Large intestine (tissue), 3 donors: ENCODE measurements around the gene IZUMO4. TPM values are rescaled to one million over a fixed set of nuclear protein-coding genes. Genes with fewer than 3 reads are reported as not detected.

Experiments
- DNase-seq, 2 donors: peaks; one replicate each; pipeline versions ENCODE4 v3.0.0 to v3.0.0-alpha.2; 2013
- H3K27ac ChIP-seq: one replicate; pipeline ENCODE4 v1.5.1; 2013; ENCODE audit warnings: low read length
- H3K27me3 ChIP-seq: 2 replicates; pipeline ENCODE4 v1.6.1; 2013; ENCODE audit warnings: low read length; ENCODE audit not compliant: control insufficient read depth, insufficient read depth
- H3K36me3 ChIP-seq: 2 replicates; pipeline ENCODE4 v1.6.1; 2013; ENCODE audit warnings: low read length; ENCODE audit not compliant: control insufficient read depth, insufficient read depth
- H3K4me1 ChIP-seq: one replicate; pipeline ENCODE4 v1.6.1; 2013; ENCODE audit warnings: low read length; ENCODE audit not compliant: control insufficient read depth, insufficient read depth
- H3K4me3 ChIP-seq: one replicate; pipeline ENCODE4 v1.5.1; 2013; ENCODE audit warnings: low read length
- H3K9me3 ChIP-seq: one replicate; pipeline ENCODE4 v1.6.1; 2013; ENCODE audit warnings: mild to moderate bottlenecking, low read depth, low read length, moderate library complexity; ENCODE audit not compliant: control insufficient read depth
- WGBS: methylation state at CpG from one replicate; pipeline ENCODE4 v1.1.5; 2013; ENCODE audit warnings: low lambda C conversion rate; ENCODE audit not compliant: insufficient coverage; 5-methylcytosine and 5-hydroxymethylcytosine counted together
- polyA plus RNA-seq: library from polyadenylated mRNA; unstranded; fragments of 120-200 nt; gene quantifications from one replicate; pipeline ENCODE4 v1.2.1, GENCODE V29; 2013

IZUMO4 gene
- polyA plus RNA-seq, 1 donor = 4.4 TPM

DNA sequence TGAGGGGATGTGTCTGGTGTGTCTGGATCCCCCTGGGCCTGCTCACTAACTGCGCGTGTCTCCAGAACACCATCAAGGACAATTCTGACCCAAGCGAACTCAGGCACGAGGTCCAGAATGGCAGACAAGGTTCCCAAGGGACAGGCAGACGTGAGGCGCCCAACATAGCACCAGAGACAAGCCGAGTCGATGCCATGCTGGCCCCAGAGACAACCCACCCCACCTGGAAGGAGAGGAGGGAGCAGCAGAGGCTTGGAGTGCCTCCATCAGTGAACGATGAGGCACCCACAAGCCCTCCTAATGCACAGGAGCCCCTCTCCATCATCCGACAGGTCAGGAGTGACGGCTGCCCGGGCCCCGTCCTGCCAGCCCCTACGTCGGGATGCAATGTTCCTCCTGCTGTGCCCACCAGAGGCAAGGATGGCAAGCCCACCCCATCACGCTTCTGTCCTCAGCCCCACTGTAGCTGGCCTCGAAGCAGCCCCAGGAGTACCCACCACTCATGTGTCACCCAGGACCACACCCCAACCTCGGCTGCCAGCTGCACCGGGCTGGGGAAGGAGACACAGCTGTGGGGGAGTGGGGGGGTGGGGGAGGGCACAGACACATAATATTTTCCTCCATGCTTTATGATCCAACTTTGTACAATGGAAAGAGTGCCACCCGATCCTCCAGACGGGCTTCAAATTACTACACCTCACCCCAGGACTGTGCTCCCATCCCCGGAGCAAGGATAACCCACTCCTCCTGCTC, 42.8 kb downstream of the IZUMO4 start:
- Histone ChIP-seq H3K4me3 (no peak overlapping the region), H3K36me3 (peaks cover 53% of the 10 kb centered on the region), H3K9me3 (peaks cover 2% of the 10 kb centered on the region), H3K27me3 (no peaks in the 10 kb centered on the region), H3K4me1 (no peaks in the 10 kb centered on the region), H3K27ac (no peak overlapping the region)
- 100% methylated on average over 3 of the region's 22 CpGs for WGBS
- DNase-seq = no peak

DNA sequence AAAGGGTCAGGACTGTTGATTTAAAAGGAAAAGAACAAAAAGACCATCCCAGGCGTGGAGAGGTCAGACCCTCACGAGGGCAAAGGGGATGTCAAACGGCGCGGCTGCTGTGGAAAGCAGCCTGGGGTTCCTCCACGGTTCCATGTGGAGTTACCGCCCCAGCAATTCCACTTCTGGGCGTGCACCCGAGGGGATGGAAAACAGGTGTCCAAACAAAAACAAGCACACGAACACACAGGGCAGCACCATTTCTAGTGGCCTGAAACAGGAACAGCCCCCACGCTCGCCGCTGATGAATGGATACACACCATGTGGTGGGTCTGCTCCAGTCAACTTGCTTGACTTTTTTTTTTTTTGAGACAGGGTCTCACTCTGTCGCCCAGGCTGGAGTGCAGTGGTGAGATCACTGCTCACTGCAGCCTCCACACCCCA, 43.4 kb downstream of the IZUMO4 start:
- peaks cover 57% of the 10 kb centered on the region for H3K36me3 ChIP-seq
- no CpG with 5 or more reads among the region's 14 CpGs for WGBS

DNA sequence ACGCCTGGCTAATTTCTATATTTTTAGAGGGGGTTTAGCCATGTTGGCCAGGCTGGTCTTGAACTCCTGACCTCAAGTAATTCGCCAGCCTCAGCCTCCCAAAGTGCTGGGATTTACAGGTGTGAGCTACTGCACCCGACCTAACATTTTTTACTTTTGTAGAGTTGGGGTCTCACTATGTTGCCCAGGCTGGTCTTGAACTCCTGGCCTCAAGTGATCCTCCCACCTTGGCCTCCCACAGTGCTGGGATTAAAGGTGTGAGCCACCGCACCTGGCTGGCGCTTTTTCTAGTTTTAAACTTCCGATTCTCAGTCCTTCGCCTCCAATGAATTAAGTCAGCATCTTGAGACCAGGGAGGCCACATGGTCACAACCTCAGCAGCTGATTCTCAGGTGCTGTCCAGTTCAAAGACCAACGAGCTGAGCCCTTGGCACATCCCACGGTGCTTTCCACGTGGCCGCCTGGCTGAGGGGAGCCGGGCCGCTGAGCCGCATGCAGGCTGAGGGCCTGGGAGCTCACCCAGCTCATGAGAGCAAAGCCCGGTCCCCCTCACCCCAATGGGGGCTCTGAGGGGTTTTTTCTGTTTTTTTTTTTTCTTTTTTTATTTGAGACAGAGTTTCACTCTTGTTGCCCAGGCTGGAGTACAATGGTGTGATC, 45.6 kb downstream of the IZUMO4 start:
- Histone ChIP-seq H3K4me1 (no peaks in the 10 kb centered on the region), H3K27ac (no peak overlapping the region), H3K9me3 (no peaks in the 10 kb centered on the region), H3K4me3 (no peak overlapping the region), H3K36me3 (peaks cover 53% of the 10 kb centered on the region), H3K27me3 (no peaks in the 10 kb centered on the region)
- WGBS = no CpG with 5 or more reads among the region's 15 CpGs
- DNase-seq = no peak

More for the DNA sequence above, 43.4 kb downstream of the IZUMO4 start:
- Histone ChIP-seq H3K4me3 (no peak overlapping the region), H3K27ac (no peak overlapping the region), H3K27me3 (no peaks in the 10 kb centered on the region), H3K9me3 (peaks cover 2% of the 10 kb centered on the region), H3K4me1 (no peaks in the 10 kb centered on the region)
- DNase-seq = no peak

- DNase-seq = no peak
- Histone ChIP-seq H3K4me1 (no peaks in the 10 kb centered on the region), H3K9me3 (no peaks in the 10 kb centered on the region), H3K4me3 (no peak overlapping the region), H3K27me3 (no peaks in the 10 kb centered on the region), H3K27ac (no peak overlapping the region), H3K36me3 (peaks cover 40% of the 10 kb centered on the region)
- WGBS = no CpG with 5 or more reads among the region's 15 CpGs
Observed at GRCh38 chr19:2144190-2144589, 47.5 kb downstream of the IZUMO4 start.

GRCh38 chr19:2145831-2146241, 49.1 kb downstream of the IZUMO4 start:
- no CpG with 5 or more reads among the region's 16 CpGs for WGBS
- Histone ChIP-seq H3K27me3 (no peaks in the 10 kb centered on the region), H3K4me3 (no peak overlapping the region), H3K9me3 (no peaks in the 10 kb centered on the region), H3K27ac (no peak overlapping the region), H3K4me1 (peaks cover 10% of the 10 kb centered on the region), H3K36me3 (peaks cover 26% of the 10 kb centered on the region)
- no peak for DNase-seq

GRCh38 chr19:2148482-2149135, 51.9 kb downstream of the IZUMO4 start:
- H3K9me3 ChIP-seq = no peaks in the 10 kb centered on the region
- peaks cover 26% of the 10 kb centered on the region for H3K36me3 ChIP-seq
- 100% methylated on average over 2 of the region's 16 CpGs for WGBS
- peaks cover 13% of the 10 kb centered on the region for H3K4me1 ChIP-seq
- no peak overlapping the region for H3K27ac ChIP-seq
- no peaks in the 10 kb centered on the region for H3K27me3 ChIP-seq
- DNase-seq = no peak
- H3K4me3 ChIP-seq = no peak overlapping the region

Other genes starting within 250 kb of the IZUMO4 start
- gene REXO1, start 248.4 kb upstream of the IZUMO4 start, polyA plus RNA-seq = 23.8 TPM
- gene KLF16, start 233.3 kb upstream of the IZUMO4 start, polyA plus RNA-seq = 19.5 TPM
- gene ABHD17A, start 211.4 kb upstream of the IZUMO4 start, polyA plus RNA-seq = 46.4 TPM
- gene ADAT3, start 191.5 kb upstream of the IZUMO4 start, polyA plus RNA-seq = 5.1 TPM
- 36.6 TPM for gene SCAMP4, start 191.5 kb upstream of the IZUMO4 start, polyA plus RNA-seq
- 56.9 TPM for gene CSNK1G2, start 155.7 kb upstream of the IZUMO4 start, polyA plus RNA-seq
- gene BTBD2, start 81.2 kb upstream of the IZUMO4 start, polyA plus RNA-seq = 96.7 TPM
- 86.8 TPM for gene MKNK2, start 45.7 kb upstream of the IZUMO4 start, polyA plus RNA-seq
- 20.8 TPM for gene MOB3A, start 589 bp upstream of the IZUMO4 start, polyA plus RNA-seq
- 103 TPM for gene AP3D1, start 54.7 kb downstream of the IZUMO4 start, polyA plus RNA-seq
- 20.3 TPM for gene DOT1L, start 67.0 kb downstream of the IZUMO4 start, polyA plus RNA-seq
- gene PLEKHJ1, start 139.4 kb downstream of the IZUMO4 start, polyA plus RNA-seq = 115 TPM
- gene SF3A2, start 139.9 kb downstream of the IZUMO4 start, polyA plus RNA-seq = 75.2 TPM
- gene AMH, start 152.4 kb downstream of the IZUMO4 start, polyA plus RNA-seq = 4.6 TPM
- 2.2 TPM for gene JSRP1, start 159.5 kb downstream of the IZUMO4 start, polyA plus RNA-seq
- 0.15 TPM for gene PEAK3, start 185.3 kb downstream of the IZUMO4 start, polyA plus RNA-seq
- 0.66 TPM for gene LINGO3, start 211.2 kb downstream of the IZUMO4 start, polyA plus RNA-seq
- gene LSM7, start 231.7 kb downstream of the IZUMO4 start, polyA plus RNA-seq = 152 TPM
- 112 TPM for gene SPPL2B, start 231.8 kb downstream of the IZUMO4 start, polyA plus RNA-seq